ENCODE results near the gene PDZD2. TPM values are rescaled to one million over a fixed set of nuclear protein-coding genes. Genes with fewer than 3 reads are reported as not detected.
"Not testable (repeated sequence)": the region's sequence is repeated elsewhere in the genome, so short reads cannot be mapped to it uniquely, and the experiment has no call there.

PDZD2 gene
- total RNA-seq, 4 donors from 2014 or later, result 107 to 195 (median 123) TPM

DNA sequence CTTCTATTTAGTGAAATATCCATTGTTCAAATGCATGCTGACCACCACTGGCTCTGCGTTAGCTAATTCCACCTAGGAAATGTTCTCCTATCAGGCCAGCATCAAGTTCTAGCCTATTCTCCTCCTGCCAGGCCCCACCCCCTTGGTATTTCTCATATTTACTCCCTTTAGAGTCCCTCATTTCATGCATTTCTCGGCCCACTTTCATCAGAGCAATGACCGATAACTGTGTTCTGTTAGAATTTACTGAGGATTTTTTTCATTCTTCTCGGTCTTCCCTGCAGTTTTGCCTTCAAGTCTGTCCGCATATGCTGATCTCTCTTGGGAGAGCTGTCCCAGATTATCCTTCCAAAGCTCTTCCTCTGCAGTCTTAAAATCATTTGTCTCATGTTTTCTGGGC lies 391.8 kb downstream of the PDZD2 start:
- Histone ChIP-seq H3K9me3 (no peaks in the 10 kb centered on the region), H3K27me3 (no peaks in the 10 kb centered on the region), H3K4me1 (peaks cover 36% of the 10 kb centered on the region), H3K4me3 (no peak overlapping the region), H3K27ac (no peak overlapping the region), H3K36me3 (no peaks in the 10 kb centered on the region)
- TF ChIP-seq POLR2AphosphoS5 (IDR thresholded peaks at IDR 0.05), result no peak
- TF ChIP-seq POLR2A (IDR thresholded peaks at IDR 0.05), result no peak
- no peak for TF ChIP-seq EP300 (IDR thresholded peaks at IDR 0.05)
- TF ChIP-seq CTCF (IDR thresholded peaks at IDR 0.05), result no peak
- DNase-seq (ENCODE audit: low spot score in 2 of 2), result no peak
- 90% methylated on average over 5 of the region's 5 CpGs for WGBS

- TF ChIP-seq POLR2AphosphoS5 (IDR thresholded peaks at IDR 0.05), result no peak
- TF ChIP-seq POLR2A (IDR thresholded peaks at IDR 0.05), result no peak
- no peak for TF ChIP-seq CTCF (IDR thresholded peaks at IDR 0.05)
- no peak overlapping the region for H3K27ac ChIP-seq
- H3K27me3 ChIP-seq, result no peaks in the 10 kb centered on the region
- H3K36me3 ChIP-seq, result no peaks in the 10 kb centered on the region
- no peaks in the 10 kb centered on the region for H3K9me3 ChIP-seq
- H3K4me3 ChIP-seq, result no peak overlapping the region
- peaks cover 36% of the 10 kb centered on the region for H3K4me1 ChIP-seq
- DNase-seq (ENCODE audit: low spot score in 2 of 2), result no peak
- whole genome bisulfite sequencing, result 91% methylated on average over 4 of the region's 4 CpGs
Observed at GRCh38 chr5:32031089-32031488, 392.2 kb downstream of the PDZD2 start.

GRCh38 chr5:32038523-32038922 lies 399.6 kb downstream of the PDZD2 start:
- no peaks in the 10 kb centered on the region for H3K27me3 ChIP-seq
- WGBS, result 85% methylated on average over 2 of the region's 2 CpGs
- TF ChIP-seq POLR2AphosphoS5 (IDR thresholded peaks at IDR 0.05), result no peak
- TF ChIP-seq CTCF (IDR thresholded peaks at IDR 0.05), result no peak
- no peak for TF ChIP-seq EP300 (IDR thresholded peaks at IDR 0.05)
- TF ChIP-seq POLR2A (IDR thresholded peaks at IDR 0.05), result no peak
- no peak for DNase-seq (ENCODE audit: low spot score in 2 of 2)
- H3K9me3 ChIP-seq, result no peaks in the 10 kb centered on the region
- H3K36me3 ChIP-seq, result peaks cover 23% of the 10 kb centered on the region
- no peak overlapping the region for H3K27ac ChIP-seq
- H3K4me3 ChIP-seq, result no peak overlapping the region
- peaks cover 7% of the 10 kb centered on the region for H3K4me1 ChIP-seq

- DNase-seq (ENCODE audit: low spot score in 2 of 2), result not testable (repeated sequence)
Observed at GRCh38 chr5:32039133-32039532, 400.2 kb downstream of the PDZD2 start.

DNA sequence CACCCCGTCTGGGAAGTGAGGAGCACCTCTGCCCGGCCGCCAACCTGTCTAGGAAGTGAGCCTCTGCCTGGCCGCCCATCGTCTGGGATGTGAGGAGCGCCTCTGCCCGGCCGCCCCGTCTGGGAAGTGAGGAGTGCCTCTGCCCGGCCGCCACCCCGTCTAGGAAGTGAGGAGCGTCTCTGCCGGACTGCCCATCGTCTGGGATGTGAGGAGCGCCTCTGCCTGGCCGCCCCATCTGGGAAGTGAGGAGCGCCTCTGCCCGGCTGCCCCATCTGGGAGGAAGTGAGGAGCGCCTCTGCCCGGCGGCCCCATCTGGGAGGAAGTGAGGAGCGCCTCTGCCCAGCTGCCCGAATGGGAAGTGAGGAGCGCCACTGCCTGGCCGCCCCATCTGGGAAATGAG lies 400.7 kb downstream of the PDZD2 start:
- not testable (repeated sequence) for H3K4me3 ChIP-seq; DNase-seq (ENCODE audit: low spot score in 2 of 2); H3K4me1 ChIP-seq; H3K9me3 ChIP-seq; H3K27me3 ChIP-seq; H3K27ac ChIP-seq
- peaks cover 23% of the 10 kb centered on the region for H3K36me3 ChIP-seq
- 91% methylated on average over 22 of the region's 26 CpGs for WGBS

More at GRCh38 chr5:32039133-32039532, 400.2 kb downstream of the PDZD2 start:
- H3K36me3 ChIP-seq, result peaks cover 23% of the 10 kb centered on the region
- not testable (repeated sequence) for H3K4me3 ChIP-seq, H3K27ac ChIP-seq, H3K9me3 ChIP-seq, H3K4me1 ChIP-seq, H3K27me3 ChIP-seq
- WGBS, result 98% methylated on average over 22 of the region's 22 CpGs

- not testable (repeated sequence) for H3K27ac ChIP-seq; DNase-seq (ENCODE audit: low spot score in 2 of 2); H3K4me3 ChIP-seq; H3K9me3 ChIP-seq; H3K4me1 ChIP-seq; H3K27me3 ChIP-seq
- H3K36me3 ChIP-seq, result peaks cover 23% of the 10 kb centered on the region
- WGBS, result 95% methylated on average over 11 of the region's 31 CpGs
Observed at GRCh38 chr5:32040181-32040695, 401.3 kb downstream of the PDZD2 start.

GRCh38 chr5:32042551-32042961 lies 403.6 kb downstream of the PDZD2 start:
- 48% methylated on average over 7 of the region's 7 CpGs for WGBS
- H3K27ac ChIP-seq, result no peak overlapping the region
- no peak for DNase-seq (ENCODE audit: low spot score in 2 of 2)
- no peaks in the 10 kb centered on the region for H3K27me3 ChIP-seq
- H3K36me3 ChIP-seq, result peaks cover 23% of the 10 kb centered on the region
- no peaks in the 10 kb centered on the region for H3K9me3 ChIP-seq
- peaks cover 7% of the 10 kb centered on the region for H3K4me1 ChIP-seq
- no peak overlapping the region for H3K4me3 ChIP-seq
- TF ChIP-seq POLR2AphosphoS5 (IDR thresholded peaks at IDR 0.05), result no peak
- TF ChIP-seq EP300 (IDR thresholded peaks at IDR 0.05), result no peak
- TF ChIP-seq CTCF (IDR thresholded peaks at IDR 0.05), result no peak
- no peak for TF ChIP-seq POLR2A (IDR thresholded peaks at IDR 0.05)

Measured in suprapubic skin (tissue), 4 donors.